MCF 10A (cell line): ENCODE measurements around the gene CDK11B. TPM values are rescaled to one million over a fixed set of nuclear protein-coding genes. Genes with fewer than 3 reads are reported as not detected.

Experiments used
- BruUV-seq: library from RNA; stranded (reverse); fragments of 400-500 nt; replicated peaks from 2 replicates; lab custom pipeline; 2021; lab: Mats Ljungman, UMichigan
- CTCF ChIA-PET: fragments of 300-600 bp; sonication (Branson Sonifier 250); formaldehyde crosslinking; extraction: SDS; loops from one replicate; lab custom pipeline; 2021; ENCODE audit warnings: antibody characterized with exemption, inconsistent platforms; lab: Yijun Ruan, JAX
- POLR2A ChIA-PET: fragments of 300-600, 350-650 bp; sonication (Branson Sonifier 250); formaldehyde crosslinking; extraction: SDS; loops from one replicate; lab custom pipeline; 2020; ENCODE audit warnings: antibody characterized with exemption, inconsistent platforms; lab: Yijun Ruan, JAX
- DNase-seq: peaks from one replicate; pipeline ENCODE4 v3.0.0-alpha.2; 2018; ENCODE audit not compliant: unreplicated experiment
- H3K27ac Mint-ChIP-seq: one replicate; pipeline ENCODE4 v1.8.0; 2022; ENCODE audit warnings: mild to moderate bottlenecking, low read depth, mixed read lengths; ENCODE audit not compliant: unreplicated experiment
- H3K27me3 Mint-ChIP-seq: one replicate; pipeline ENCODE4 v1.8.0; 2022; ENCODE audit warnings: mixed read lengths; ENCODE audit not compliant: insufficient read depth, unreplicated experiment
- H3K36me3 Mint-ChIP-seq: one replicate; pipeline ENCODE4 v1.8.0; 2022; ENCODE audit warnings: mild to moderate bottlenecking, moderate library complexity, mixed read lengths; ENCODE audit not compliant: insufficient read depth, unreplicated experiment
- H3K4me1 Mint-ChIP-seq: one replicate; pipeline ENCODE4 v1.8.0; 2022; ENCODE audit warnings: mixed read lengths; ENCODE audit not compliant: insufficient read depth, unreplicated experiment
- H3K4me3 Mint-ChIP-seq: one replicate; pipeline ENCODE4 v1.8.0; 2022; ENCODE audit warnings: mild to moderate bottlenecking, moderate library complexity, mixed read lengths; ENCODE audit not compliant: unreplicated experiment
- H3K9me3 Mint-ChIP-seq: one replicate; pipeline ENCODE4 v1.8.0; 2022; ENCODE audit warnings: mixed read lengths; ENCODE audit not compliant: unreplicated experiment
- intact Hi-C: fragments of 100-400 bp; cut with micrococcal nuclease; formaldehyde crosslinking; loops from 2 replicates; pipeline ENCODE4 v1.14.1; 2022
- total RNA-seq: library from RNA; stranded (reverse); gene quantifications from 2 replicates; pipeline ENCODE4 v1.2.3, GENCODE V29; 2022
- TF ChIP-seq, protein P1 (sequence below): fragments of 200-600 bp; IDR thresholded peaks from one replicate; pipeline ENCODE4 v1.8.0; 2022; ENCODE audit warnings: antibody characterized with exemption, mild to moderate bottlenecking; ENCODE audit not compliant: unreplicated experiment

The CDK11B gene
- total RNA-seq, 1 experiment from 2014 or later = 32.0 TPM

GRCh38 chr1:1614954-1615255 is 43.9 kb downstream of the CDK11B start:
- TF ChIP-seq, protein P1, sequence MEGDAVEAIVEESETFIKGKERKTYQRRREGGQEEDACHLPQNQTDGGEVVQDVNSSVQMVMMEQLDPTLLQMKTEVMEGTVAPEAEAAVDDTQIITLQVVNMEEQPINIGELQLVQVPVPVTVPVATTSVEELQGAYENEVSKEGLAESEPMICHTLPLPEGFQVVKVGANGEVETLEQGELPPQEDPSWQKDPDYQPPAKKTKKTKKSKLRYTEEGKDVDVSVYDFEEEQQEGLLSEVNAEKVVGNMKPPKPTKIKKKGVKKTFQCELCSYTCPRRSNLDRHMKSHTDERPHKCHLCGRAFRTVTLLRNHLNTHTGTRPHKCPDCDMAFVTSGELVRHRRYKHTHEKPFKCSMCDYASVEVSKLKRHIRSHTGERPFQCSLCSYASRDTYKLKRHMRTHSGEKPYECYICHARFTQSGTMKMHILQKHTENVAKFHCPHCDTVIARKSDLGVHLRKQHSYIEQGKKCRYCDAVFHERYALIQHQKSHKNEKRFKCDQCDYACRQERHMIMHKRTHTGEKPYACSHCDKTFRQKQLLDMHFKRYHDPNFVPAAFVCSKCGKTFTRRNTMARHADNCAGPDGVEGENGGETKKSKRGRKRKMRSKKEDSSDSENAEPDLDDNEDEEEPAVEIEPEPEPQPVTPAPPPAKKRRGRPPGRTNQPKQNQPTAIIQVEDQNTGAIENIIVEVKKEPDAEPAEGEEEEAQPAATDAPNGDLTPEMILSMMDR = no peak
- H3K27ac Mint-ChIP-seq = peak overlapping the region; percentile 95
- BruUV-seq = no TSS peak
- peaks cover 15% of the 10 kb centered on the region for H3K4me1 Mint-ChIP-seq
- POLR2A ChIA-PET = interaction anchor here (1.1 to 3.1 kb wide), 10 partner anchors 13 to 294 kb away, joined by 3 to 29 read pairs (median 6); partner anchors contain the start of genes AURKAIP1 and CDK11A
- intact Hi-C loops = loop anchor here (2.0 kb wide), 1 partner anchor 40 kb away; the partner anchor contains the start of gene SSU72
- DNase-seq = no peak
- peak overlapping the region; percentile 94 for H3K4me3 Mint-ChIP-seq
- H3K36me3 Mint-ChIP-seq = no peaks in the 10 kb centered on the region
- CTCF ChIA-PET = interaction anchor here (1.4 kb wide), 1 partner anchor 37 kb away, joined by 3 read pairs; no protein-coding TSS in a partner anchor
- no peaks in the 10 kb centered on the region for H3K27me3 Mint-ChIP-seq
- no peaks in the 10 kb centered on the region for H3K9me3 Mint-ChIP-seq

DNA sequence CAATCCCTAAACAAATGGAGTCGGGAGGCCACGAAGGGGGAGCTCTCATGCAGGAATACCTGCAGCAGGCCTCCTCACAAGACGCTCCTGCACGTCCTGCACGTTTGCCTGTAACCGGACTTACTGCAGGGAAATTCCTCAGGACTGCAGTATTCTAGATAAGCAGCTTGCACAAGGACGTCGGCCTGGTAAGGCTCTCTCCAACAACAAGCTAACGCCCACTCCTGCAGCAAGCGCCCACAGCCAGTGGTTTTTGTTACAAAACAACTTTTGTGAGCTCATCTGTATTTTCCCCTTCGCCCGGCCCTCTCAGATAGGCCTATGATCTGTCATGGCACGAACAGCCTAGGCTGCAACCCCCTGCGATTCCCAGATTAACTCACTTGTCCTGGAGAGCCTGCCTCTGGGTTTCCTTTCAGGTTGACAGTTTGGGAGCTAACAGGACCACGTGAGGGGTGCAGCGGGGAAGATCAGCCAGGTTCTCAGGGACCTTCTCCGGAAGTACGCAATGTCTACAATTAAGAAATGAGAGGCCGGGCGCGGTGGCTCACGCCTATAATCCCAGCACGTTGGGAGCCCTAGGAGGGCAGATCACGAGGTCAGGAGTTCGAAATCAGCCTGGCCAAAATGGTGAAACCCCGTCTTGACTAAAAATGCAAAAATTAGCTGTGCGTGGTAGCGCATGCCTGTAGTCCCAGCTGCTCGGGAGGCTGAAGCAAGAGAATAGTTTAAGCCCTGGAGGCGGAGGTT is 44.4 kb downstream of the CDK11B start:
- Mint-ChIP-seq H3K4me1 (peaks cover 15% of the 10 kb centered on the region), H3K27me3 (no peaks in the 10 kb centered on the region), H3K9me3 (no peaks in the 10 kb centered on the region), H3K36me3 (no peaks in the 10 kb centered on the region), H3K27ac (peak overlapping the region; percentile 95), H3K4me3 (peak overlapping the region; percentile 94)
- TF ChIP-seq, protein P1 = no peak
- peak; percentile 51 for DNase-seq
- POLR2A ChIA-PET = interaction anchor here (0.7 to 3.1 kb wide), 14 partner anchors 12 to 835 kb away, joined by 3 to 29 read pairs (median 5); partner anchors contain the start of genes AURKAIP1 and CDK11A
- CTCF ChIA-PET = interaction anchor here (1.4 kb wide), 1 partner anchor 37 kb away, joined by 3 read pairs; no protein-coding TSS in a partner anchor
- intact Hi-C loops = loop anchor here (2.0 kb wide), 1 partner anchor 40 kb away; the partner anchor contains the start of gene SSU72
- BruUV-seq = TSS peak; percentile 53

GRCh38 chr1:1613509-1614082 is 45.2 kb downstream of the CDK11B start:
- intact Hi-C loops = loop anchor here (2.0 kb wide), 1 partner anchor 39 kb away; the partner anchor contains the start of gene SSU72
- H3K9me3 Mint-ChIP-seq = no peaks in the 10 kb centered on the region

More at GRCh38 chr1:1613509-1614082, 45.2 kb downstream of the CDK11B start:
- ChIA-PET CTCF (interaction anchor here (0.7 to 1.4 kb wide), 2 partner anchors 36 to 65 kb away, joined by 3 to 5 read pairs; no protein-coding TSS in a partner anchor), POLR2A (interaction anchor here (0.9 to 3.1 kb wide), 6 partner anchors 11 to 111 kb away, joined by 3 to 29 read pairs (median 6); partner anchors contain the start of gene CDK11A)
- TF ChIP-seq, protein P1 = no peak
- no peak for DNase-seq
- no peaks in the 10 kb centered on the region for H3K27me3 Mint-ChIP-seq
- H3K4me3 Mint-ChIP-seq = peak overlapping the region; percentile 94
- H3K4me1 Mint-ChIP-seq = peaks cover 15% of the 10 kb centered on the region
- no peaks in the 10 kb centered on the region for H3K36me3 Mint-ChIP-seq
- no TSS peak for BruUV-seq
- H3K27ac Mint-ChIP-seq = no peak overlapping the region
